ENCODE measurements around the gene PDYN.

DNA sequence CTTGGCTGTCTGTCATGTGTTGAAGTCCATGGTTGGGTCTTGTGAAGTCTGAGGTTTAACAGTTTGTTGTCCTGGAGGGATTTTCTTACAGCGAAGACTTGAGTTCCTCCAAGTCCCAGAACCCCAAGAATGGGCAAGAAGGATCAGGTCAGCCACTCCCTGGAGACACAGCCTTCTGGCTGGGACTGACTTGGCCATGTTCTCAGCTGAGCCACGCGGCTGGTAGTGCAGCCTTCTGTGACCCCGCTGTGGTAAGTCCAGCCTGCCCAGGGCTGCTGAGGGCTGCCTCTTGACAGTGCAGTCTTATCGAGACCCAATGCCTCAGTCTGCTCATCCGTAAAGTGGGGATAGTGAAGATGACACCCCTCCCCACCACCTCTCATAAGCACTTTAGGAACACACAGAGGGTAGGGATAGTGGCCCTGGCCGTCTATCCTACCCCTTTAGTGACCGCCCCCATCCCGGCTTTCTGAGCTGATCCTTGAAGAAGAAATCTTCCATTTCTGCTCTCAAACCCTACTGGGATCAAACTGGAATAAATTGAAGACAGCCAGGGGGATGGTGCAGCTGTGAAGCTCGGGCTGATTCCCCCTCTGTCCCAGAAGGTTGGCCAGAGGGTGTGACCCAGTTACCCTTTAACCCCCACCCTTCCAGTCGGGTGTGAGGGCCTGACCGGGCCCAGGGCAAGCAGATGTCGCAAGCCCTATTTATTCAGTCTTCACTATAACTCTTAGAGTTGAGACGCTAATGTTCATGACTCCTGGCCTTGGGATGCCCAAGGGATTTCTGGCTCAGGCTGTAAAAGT lies 55.2 kb downstream of the PDYN start:
- TF ChIP-seq POLR2A (IDR thresholded peaks at IDR 0.05) (no peak), CTCF (IDR thresholded peaks at IDR 0.05) (no peak)

All from esophagus squamous epithelium (tissue), 4 donors.